GM10266 (cell line): ENCODE measurements around the gene ITCH.
"Not testable (repeated sequence)": the region's sequence is repeated elsewhere in the genome, so short reads cannot be mapped to it uniquely, and the experiment has no call there.

ENCODE experiments used
- DNase-seq: peaks from one replicate; pipeline ENCODE4 v3.0.0; 2012; ENCODE audit errors: extremely low spot score
- TF ChIP-seq, protein P1 (sequence below): IDR thresholded peaks from 2 replicates; pipeline ENCODE4 v1.5.1; 2012; ENCODE audit warnings: mild to moderate bottlenecking, low read depth; ENCODE audit not compliant: control insufficient read depth, insufficient read depth; ENCODE audit errors: missing control alignments

ITCH gene

DNA sequence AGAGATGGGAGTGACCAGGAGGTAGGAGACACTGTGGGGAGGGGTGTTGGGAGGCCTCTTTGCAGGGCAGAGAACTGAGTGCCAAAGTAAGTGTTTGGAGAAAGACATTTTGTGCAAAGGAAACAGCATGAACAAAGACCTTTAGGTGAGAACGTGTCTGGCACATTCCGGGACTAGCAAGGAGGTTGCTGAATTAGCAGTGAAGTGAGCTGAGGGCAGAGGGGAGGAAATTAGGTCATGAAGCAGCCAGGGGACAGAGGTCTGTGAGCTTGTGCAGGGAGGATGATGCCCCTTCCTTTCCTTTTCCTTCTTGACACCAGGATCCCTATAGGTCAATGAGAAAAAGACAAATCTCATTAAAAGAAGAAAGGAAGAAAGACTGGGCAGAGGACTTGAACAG lies 38.5 kb upstream of the ITCH start:
- DNase-seq: no peak
- TF ChIP-seq, protein P1, sequence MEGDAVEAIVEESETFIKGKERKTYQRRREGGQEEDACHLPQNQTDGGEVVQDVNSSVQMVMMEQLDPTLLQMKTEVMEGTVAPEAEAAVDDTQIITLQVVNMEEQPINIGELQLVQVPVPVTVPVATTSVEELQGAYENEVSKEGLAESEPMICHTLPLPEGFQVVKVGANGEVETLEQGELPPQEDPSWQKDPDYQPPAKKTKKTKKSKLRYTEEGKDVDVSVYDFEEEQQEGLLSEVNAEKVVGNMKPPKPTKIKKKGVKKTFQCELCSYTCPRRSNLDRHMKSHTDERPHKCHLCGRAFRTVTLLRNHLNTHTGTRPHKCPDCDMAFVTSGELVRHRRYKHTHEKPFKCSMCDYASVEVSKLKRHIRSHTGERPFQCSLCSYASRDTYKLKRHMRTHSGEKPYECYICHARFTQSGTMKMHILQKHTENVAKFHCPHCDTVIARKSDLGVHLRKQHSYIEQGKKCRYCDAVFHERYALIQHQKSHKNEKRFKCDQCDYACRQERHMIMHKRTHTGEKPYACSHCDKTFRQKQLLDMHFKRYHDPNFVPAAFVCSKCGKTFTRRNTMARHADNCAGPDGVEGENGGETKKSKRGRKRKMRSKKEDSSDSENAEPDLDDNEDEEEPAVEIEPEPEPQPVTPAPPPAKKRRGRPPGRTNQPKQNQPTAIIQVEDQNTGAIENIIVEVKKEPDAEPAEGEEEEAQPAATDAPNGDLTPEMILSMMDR: no peak

DNA sequence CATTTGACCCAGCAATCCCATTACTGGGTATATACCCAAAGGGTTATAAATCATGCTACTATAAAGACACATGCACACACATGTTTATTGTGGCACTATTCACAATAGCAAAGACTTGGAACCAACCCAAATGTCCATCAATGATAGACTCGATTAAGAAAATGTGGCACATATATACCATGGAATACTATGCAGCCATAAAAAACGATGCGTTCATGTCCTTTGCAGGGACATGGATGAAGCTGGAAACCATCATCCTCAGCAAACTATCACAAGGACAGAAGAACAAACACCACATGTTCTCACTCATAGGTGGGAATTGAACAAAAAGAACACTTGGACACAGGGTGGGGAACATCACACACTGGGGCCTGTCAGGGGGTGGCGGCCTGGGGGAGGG lies 34.9 kb upstream of the ITCH start:
- not testable (repeated sequence) for DNase-seq

DNA sequence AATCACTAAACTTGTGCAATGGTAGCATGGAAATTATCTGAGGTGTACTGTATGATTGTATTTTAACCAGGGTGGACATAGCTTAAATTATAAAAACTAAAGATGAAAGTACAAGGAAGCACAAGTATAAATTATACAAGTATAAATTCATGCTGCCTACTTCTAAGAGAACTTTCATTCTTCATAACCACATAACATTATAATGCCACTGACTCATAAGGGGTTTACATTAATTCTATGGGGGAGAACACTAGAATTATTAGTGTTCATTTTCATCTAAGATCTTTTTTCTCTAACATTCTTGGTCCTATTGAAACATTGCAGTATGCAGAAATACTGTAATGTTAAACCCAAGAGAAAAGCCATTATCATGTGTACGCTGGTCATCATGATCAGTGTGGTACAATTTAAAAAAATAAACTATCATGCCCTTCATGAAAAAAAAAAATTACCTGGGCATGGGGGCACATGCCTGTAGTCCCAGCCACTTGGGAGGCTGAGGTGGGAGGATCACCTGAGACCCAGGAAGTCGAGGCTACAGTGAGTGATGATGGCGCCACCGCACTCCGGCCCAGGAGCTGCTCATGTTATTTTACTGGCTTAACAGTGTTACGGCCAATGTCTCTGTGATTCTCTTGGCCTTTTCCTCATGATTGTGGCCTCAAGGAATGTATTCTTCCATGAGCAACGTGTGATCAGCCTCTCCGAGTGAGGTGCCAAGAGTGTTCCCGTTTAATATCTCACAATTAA lies 34.0 kb upstream of the ITCH start:
- TF ChIP-seq, protein P1: no peak
- DNase-seq: no peak

DNA sequence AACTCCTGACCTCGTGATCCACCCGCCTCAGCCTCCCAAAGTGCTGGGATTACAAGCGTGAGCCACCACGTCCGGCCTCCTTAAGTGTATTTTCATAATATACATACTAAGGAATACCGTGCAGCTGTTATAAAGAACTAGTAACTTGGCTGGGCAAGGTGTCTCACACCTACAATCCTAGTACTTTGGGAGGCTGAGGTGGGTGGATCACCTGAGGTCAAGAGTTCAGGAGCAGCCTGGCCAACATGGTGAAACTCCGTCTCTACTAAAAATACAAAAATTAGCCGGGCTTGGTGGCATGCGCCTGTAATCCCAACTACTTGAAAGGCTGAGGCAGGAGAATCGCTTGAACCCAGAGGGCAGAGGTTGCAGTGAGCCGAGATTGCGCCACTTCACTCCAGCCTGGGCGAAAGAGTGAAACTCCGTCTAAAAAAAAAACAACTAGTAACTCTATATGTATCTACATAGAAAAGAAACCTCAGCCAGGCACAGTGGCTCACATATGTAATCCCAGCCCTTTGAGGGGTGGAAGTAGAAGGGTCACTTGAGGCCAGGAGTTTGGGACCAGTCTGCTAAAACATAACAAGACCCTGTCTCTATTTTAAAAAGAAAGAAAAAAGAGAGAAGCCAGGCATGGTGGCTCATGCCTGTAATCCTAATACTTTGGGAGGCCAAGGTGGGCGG lies 32.1 kb upstream of the ITCH start:
- DNase-seq: not testable (repeated sequence)

DNA sequence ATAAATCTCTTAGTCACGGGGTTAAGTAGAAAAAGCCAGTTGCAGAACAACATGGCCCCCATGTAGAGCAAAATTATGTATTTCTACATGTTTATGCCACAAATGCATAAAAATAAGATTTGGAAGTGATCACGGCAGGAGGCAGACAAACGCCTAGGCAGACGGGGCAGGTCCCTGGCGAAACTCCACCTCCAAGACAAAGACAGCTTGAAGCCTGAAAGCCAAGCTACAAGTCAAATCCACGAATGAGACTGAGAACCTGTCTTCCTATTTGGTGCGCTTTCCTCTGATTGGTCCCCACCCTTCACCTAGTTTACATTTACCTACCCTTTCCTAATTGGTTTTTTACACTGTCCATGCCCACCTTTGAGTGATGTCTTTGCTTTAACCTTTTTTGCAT lies 31.2 kb upstream of the ITCH start:
- TF ChIP-seq, protein P1: no peak
- DNase-seq: no peak

DNA sequence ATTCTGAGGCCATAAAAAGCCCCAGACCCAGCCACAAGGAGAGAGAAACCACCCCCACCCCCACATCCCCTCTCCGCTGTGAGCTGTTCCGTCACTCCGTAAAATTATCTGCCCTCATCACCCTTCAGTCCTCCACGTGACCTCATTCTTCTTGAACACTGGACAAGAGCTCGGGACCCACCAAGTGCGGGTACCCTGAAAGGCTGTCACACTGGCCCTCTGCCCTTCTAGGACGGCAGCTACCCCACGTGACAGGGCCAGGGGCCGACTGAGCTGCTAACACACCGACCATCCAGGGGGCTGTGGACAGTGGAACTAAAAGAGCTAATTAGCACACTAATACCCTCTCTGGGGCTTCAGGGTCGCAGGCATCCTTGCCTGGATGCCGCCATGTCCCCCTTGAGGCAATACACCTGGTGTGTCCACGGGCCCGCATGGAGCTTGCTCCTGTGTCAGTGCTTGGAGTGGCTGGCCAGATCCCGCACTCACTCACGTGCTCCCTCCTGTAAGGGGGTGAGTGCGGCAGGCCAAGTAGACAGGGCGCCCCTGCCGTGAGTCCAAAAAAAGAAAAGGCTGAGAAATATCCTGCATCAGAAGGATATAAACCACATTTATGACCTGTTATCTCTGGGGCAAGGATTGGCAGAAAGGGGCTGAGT lies 30.7 kb upstream of the ITCH start:
- no peak for DNase-seq
- TF ChIP-seq, protein P1: no peak

DNA sequence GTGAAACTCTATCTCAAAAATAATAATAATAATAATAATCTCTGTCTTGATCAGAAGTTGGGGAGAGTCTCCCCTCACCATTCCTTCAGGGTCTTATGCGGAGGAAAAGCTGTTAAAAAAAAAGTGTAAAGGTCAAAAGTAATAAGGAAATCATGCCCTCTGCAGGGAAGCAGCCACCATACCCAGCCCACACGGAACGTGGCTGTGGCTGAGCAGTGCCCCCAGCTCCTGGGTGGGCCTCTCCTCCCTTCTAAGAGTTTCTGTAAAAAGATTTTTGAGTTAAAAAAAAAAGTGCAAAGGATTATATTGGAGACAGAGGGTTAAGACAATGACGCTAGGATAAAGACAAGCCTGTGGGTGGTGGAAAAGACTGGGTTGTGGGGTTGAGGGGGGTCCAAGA lies 29.3 kb upstream of the ITCH start:
- TF ChIP-seq, protein P1: no peak
- no peak for DNase-seq
